Loucy (cell line): ENCODE results near the gene FBP2.
"Not testable (repeated sequence)": the region's sequence is repeated elsewhere in the genome, so short reads cannot be mapped to it uniquely, and the experiment has no call there.

Experiments
- H2AFZ ChIP-seq: fragments of 200-600 bp; sonication (generic); 2 replicates; pipeline ENCODE4 v1.6.0; 2016; ENCODE audit warnings: antibody characterized with exemption, mild to moderate bottlenecking, low read length, moderate library complexity
- H3F3A ChIP-seq: fragments of 200-600 bp; 2 replicates; pipeline ENCODE4 v1.6.0; 2016; ENCODE audit warnings: antibody characterized with exemption, low read depth, mild to moderate bottlenecking
- H3K27me3 ChIP-seq: fragments of 200-600 bp; sonication (generic); 2 replicates; pipeline ENCODE4 v1.6.1; 2014; ENCODE audit warnings: low read length, mild to moderate bottlenecking; ENCODE audit not compliant: insufficient read depth, poor library complexity, severe bottlenecking
- H3K36me3 ChIP-seq: fragments of 200-600 bp; sonication (generic); 2 replicates; pipeline ENCODE4 v1.6.1; 2016; ENCODE audit warnings: low read length; ENCODE audit not compliant: insufficient read depth
- H3K4me1 ChIP-seq: fragments of 200-600 bp; sonication (generic); 2 replicates; pipeline ENCODE4 v1.5.1; 2014; ENCODE audit warnings: low read length, mild to moderate bottlenecking; ENCODE audit not compliant: insufficient read depth, poor library complexity, severe bottlenecking
- H3K4me2 ChIP-seq: fragments of 200-600 bp; sonication (generic); 2 replicates; pipeline ENCODE4 v1.6.0; 2014; ENCODE audit warnings: antibody characterized with exemption, low read length, low read depth, mild to moderate bottlenecking; ENCODE audit not compliant: poor library complexity, severe bottlenecking
- H3K4me3 ChIP-seq: fragments of 200-600 bp; sonication (generic); 2 replicates; pipeline ENCODE4 v1.5.1; 2014; ENCODE audit warnings: low read length, mild to moderate bottlenecking, mixed read lengths; ENCODE audit not compliant: poor library complexity, severe bottlenecking
- H3K79me2 ChIP-seq: fragments of 200-600 bp; sonication (generic); 2 replicates; pipeline ENCODE4 v1.6.1; 2014; ENCODE audit warnings: low read length; ENCODE audit not compliant: insufficient read depth
- H3K9ac ChIP-seq: fragments of 200-600 bp; sonication (generic); 2 replicates; pipeline ENCODE4 v1.6.0; 2014; ENCODE audit warnings: mild to moderate bottlenecking, low read depth, low read length, moderate library complexity; ENCODE audit not compliant: poor library complexity, severe bottlenecking
- H3K9me2 ChIP-seq: fragments of 200-600 bp; sonication (generic); replicated peaks from 2 replicates; pipeline ENCODE4 v1.6.1; 2016; ENCODE audit warnings: low read depth, low read length, mixed read lengths
- H3K9me3 ChIP-seq: fragments of 200-600 bp; sonication (generic); 2 replicates; pipeline ENCODE4 v1.6.1; 2014; ENCODE audit warnings: mild to moderate bottlenecking, antibody characterized with exemption, low read length, low read depth; ENCODE audit not compliant: insufficient read depth
- H4K20me1 ChIP-seq: fragments of 200-600 bp; sonication (generic); 2 replicates; pipeline ENCODE4 v1.6.0; 2014; ENCODE audit warnings: antibody characterized with exemption, low read length, mild to moderate bottlenecking; ENCODE audit not compliant: insufficient read depth, poor library complexity, severe bottlenecking
- EZH2phosphoT487 ChIP-seq: fragments of 200-600 bp; IDR thresholded peaks from 2 replicates; pipeline ENCODE4 v1.6.1; 2018; ENCODE audit warnings: antibody characterized with exemption, mild to moderate bottlenecking, moderate library complexity, borderline replicate concordance
- TF ChIP-seq, protein P1 (sequence below): fragments of 200-600 bp; sonication (generic); conservative IDR thresholded peaks from 2 replicates; pipeline ENCODE4 v1.5.1; 2014; ENCODE audit warnings: mild to moderate bottlenecking, antibody characterized with exemption, low read length

FBP2 gene

GRCh38 chr9:94600258-94600657 lies 6.6 kb upstream of the FBP2 start:
- Histone ChIP-seq H3K79me2 (no peaks in the 10 kb centered on the region), H3K9me2 (no peaks in the 10 kb centered on the region), H3K4me1 (no peaks in the 10 kb centered on the region), H2AFZ (no peak overlapping the region), H4K20me1 (no peaks in the 10 kb centered on the region), H3K9ac (no peak overlapping the region), H3K9me3 (no peaks in the 10 kb centered on the region), H3K4me3 (no peak overlapping the region), H3K27me3 (peaks cover 8% of the 10 kb centered on the region), H3K4me2 (no peak overlapping the region), H3F3A (no peaks in the 10 kb centered on the region), H3K36me3 (no peaks in the 10 kb centered on the region)
- no peak for TF ChIP-seq EZH2phosphoT487
- TF ChIP-seq, protein P1, sequence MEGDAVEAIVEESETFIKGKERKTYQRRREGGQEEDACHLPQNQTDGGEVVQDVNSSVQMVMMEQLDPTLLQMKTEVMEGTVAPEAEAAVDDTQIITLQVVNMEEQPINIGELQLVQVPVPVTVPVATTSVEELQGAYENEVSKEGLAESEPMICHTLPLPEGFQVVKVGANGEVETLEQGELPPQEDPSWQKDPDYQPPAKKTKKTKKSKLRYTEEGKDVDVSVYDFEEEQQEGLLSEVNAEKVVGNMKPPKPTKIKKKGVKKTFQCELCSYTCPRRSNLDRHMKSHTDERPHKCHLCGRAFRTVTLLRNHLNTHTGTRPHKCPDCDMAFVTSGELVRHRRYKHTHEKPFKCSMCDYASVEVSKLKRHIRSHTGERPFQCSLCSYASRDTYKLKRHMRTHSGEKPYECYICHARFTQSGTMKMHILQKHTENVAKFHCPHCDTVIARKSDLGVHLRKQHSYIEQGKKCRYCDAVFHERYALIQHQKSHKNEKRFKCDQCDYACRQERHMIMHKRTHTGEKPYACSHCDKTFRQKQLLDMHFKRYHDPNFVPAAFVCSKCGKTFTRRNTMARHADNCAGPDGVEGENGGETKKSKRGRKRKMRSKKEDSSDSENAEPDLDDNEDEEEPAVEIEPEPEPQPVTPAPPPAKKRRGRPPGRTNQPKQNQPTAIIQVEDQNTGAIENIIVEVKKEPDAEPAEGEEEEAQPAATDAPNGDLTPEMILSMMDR: no peak

- no peaks in the 10 kb centered on the region for H4K20me1 ChIP-seq
- no peaks in the 10 kb centered on the region for H3F3A ChIP-seq
- H3K9me3 ChIP-seq: no peaks in the 10 kb centered on the region
- no peaks in the 10 kb centered on the region for H3K9me2 ChIP-seq
- no peaks in the 10 kb centered on the region for H3K36me3 ChIP-seq
- no peaks in the 10 kb centered on the region for H3K79me2 ChIP-seq
- no peaks in the 10 kb centered on the region for H3K27me3 ChIP-seq
- no peak overlapping the region for H3K4me3 ChIP-seq
- H3K9ac ChIP-seq: no peak overlapping the region
- no peak overlapping the region for H2AFZ ChIP-seq
- no peak for TF ChIP-seq EZH2phosphoT487
- TF ChIP-seq, protein P1: no peak
- no peak overlapping the region for H3K4me2 ChIP-seq
- H3K4me1 ChIP-seq: no peaks in the 10 kb centered on the region
Observed at GRCh38 chr9:94599102-94599501, 5.5 kb upstream of the FBP2 start.

- not testable (repeated sequence) for H3K4me2 ChIP-seq, H3K4me1 ChIP-seq, H3K27me3 ChIP-seq, H3K9ac ChIP-seq, H4K20me1 ChIP-seq, H3K9me2 ChIP-seq, H3F3A ChIP-seq, H3K4me3 ChIP-seq, H3K36me3 ChIP-seq, H3K79me2 ChIP-seq, H3K9me3 ChIP-seq, H2AFZ ChIP-seq
Observed at GRCh38 chr9:94592683-94593082, 941 bp downstream of the FBP2 start.

DNA sequence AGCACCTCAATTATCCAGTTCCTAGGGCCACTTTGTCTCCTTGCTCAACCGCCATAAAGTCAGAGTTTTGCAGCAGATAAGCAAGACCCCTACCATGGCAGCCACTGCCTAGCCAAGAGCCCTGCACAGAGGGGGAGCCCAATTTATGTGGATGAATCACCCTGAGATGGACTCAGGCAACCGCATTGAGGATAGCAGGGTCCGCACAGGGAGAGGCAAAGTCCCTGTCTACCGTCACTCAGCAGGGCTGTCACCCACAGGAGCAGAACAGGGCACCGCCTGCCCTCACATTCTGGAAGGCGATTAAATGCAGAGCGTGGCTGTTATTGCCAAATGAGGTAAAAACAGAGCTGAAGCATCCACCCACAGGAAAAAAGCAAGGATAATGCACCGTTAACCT lies 1.7 kb downstream of the FBP2 start:
- Histone ChIP-seq H3K36me3 (no peaks in the 10 kb centered on the region), H3K4me3 (no peak overlapping the region), H3K79me2 (no peaks in the 10 kb centered on the region), H3K9me2 (no peaks in the 10 kb centered on the region), H2AFZ (no peak overlapping the region), H3K4me2 (no peak overlapping the region), H3K4me1 (no peaks in the 10 kb centered on the region), H3K9ac (no peak overlapping the region), H4K20me1 (no peaks in the 10 kb centered on the region), H3F3A (no peaks in the 10 kb centered on the region), H3K9me3 (no peaks in the 10 kb centered on the region), H3K27me3 (no peaks in the 10 kb centered on the region)
- TF ChIP-seq, protein P1: no peak
- TF ChIP-seq EZH2phosphoT487: no peak

GRCh38 chr9:94591046-94591545 lies 2.5 kb downstream of the FBP2 start:
- H3K27me3 ChIP-seq, H3K4me2 ChIP-seq, H3F3A ChIP-seq, H3K9me2 ChIP-seq, H3K9ac ChIP-seq, H2AFZ ChIP-seq, H3K36me3 ChIP-seq, H3K4me3 ChIP-seq, H3K4me1 ChIP-seq, H4K20me1 ChIP-seq, H3K9me3 ChIP-seq, H3K79me2 ChIP-seq: not testable (repeated sequence)
